Kidney (tissue), 14 donors: ENCODE data around the gene CCDC107. TPM values are rescaled to one million over a fixed set of nuclear protein-coding genes. Genes with fewer than 3 reads are reported as not detected.

Source experiments
- DNase-seq, 5 donors: peaks; one replicate each; pipeline ENCODE4 v3.0.0-alpha.2; 2013 to 2020
- FAIRE-seq: peaks from 2 replicates; lab custom pipeline; 2012; peaks lifted over from hg19 to GRCh38; lab: Jason Lieb, UNC
- H3K27ac ChIP-seq, 2 donors: one replicate each; pipeline ENCODE4 v1.7.0; 2013; ENCODE audit warnings: low read depth in 2 of 2, low read length in 2 of 2, inconsistent platforms in 1 of 2
- H3K27me3 ChIP-seq: one replicate; pipeline ENCODE4 v1.7.1; 2013; ENCODE audit warnings: low read length, inconsistent platforms; ENCODE audit not compliant: control insufficient read depth, insufficient read depth
- H3K36me3 ChIP-seq, 3 donors: one replicate each; pipeline versions ENCODE4 v1.7.0 to v1.7.1; 2013; ENCODE audit warnings: low read length in 3 of 3, control low read depth in 1 of 3, inconsistent platforms in 1 of 3; ENCODE audit not compliant: insufficient read depth in 3 of 3, control insufficient read depth in 2 of 3
- H3K4me1 ChIP-seq, 3 donors: one replicate each; pipeline versions ENCODE4 v1.7.0 to v1.7.1; 2013; ENCODE audit warnings: low read length in 3 of 3, inconsistent platforms in 1 of 3, low read depth in 1 of 3; ENCODE audit not compliant: control insufficient read depth in 2 of 3, insufficient read depth in 2 of 3
- H3K4me3 ChIP-seq, 3 donors: one replicate each; pipeline versions ENCODE4 v1.7.0 to v1.8.1; 2013; ENCODE audit warnings: low read length in 3 of 3, control low read depth in 1 of 3, inconsistent platforms in 1 of 3
- H3K9ac ChIP-seq, 3 donors: one replicate each; pipeline versions ENCODE4 v1.7.0 to v1.7.1; 2013; ENCODE audit warnings: low read length in 3 of 3, control low read depth in 1 of 3, inconsistent platforms in 1 of 3
- H3K9me3 ChIP-seq, 3 donors: one replicate each; pipeline versions ENCODE4 v1.7.0 to v1.7.1; 2013; ENCODE audit warnings: low read length in 3 of 3, control low read depth in 1 of 3, inconsistent platforms in 1 of 3; ENCODE audit not compliant: control insufficient read depth in 2 of 3, insufficient read depth in 1 of 3
- intact Hi-C: fragments of 100-400 bp; cut with DNase I; formaldehyde crosslinking; loops from one replicate; pipeline ENCODE4 v1.11.1; 2022
- polyA plus RNA-seq: library from polyadenylated mRNA; stranded (reverse); fragments of 350-450 nt; fragmentation: Illumina TruSeq; extraction: RNeasy Lipid Tissue Mini Kit (QIAGEN cat#74804); gene quantifications from one replicate; pipeline ENCODE4 v1.2.3, GENCODE V29; 2014; ENCODE audit warnings: low read depth, low replicate concordance; ENCODE audit not compliant: insufficient read depth
- total RNA-seq: library from RNA; stranded (reverse); fragmentation: NEBNext Ultra II Directional; extraction: Animal tissue kit (Norgen Biotek cat#: 25700); gene quantifications from one replicate; pipeline ENCODE4 v1.2.1, GENCODE V29; 2021
- TF ChIP-seq, protein P1 (sequence below): IDR thresholded peaks from 3 replicates; pipeline ENCODE4 v1.5.1; 2012; ENCODE audit warnings: mild to moderate bottlenecking, moderate library complexity, borderline replicate concordance; ENCODE audit not compliant: insufficient read depth; ENCODE audit errors: extremely low read depth
- donor health status: control.
- donor health status: control.
- donor health status: control.
- donor health status: control.
- donor health status: control.
- donor health status: DM: yes; HTN: yes; CAD: no.
- donor health status: Normal renal cell carcinoma (clear cell type).

The CCDC107 gene
- total and polyA plus RNA-seq, 2 donors from 2014 or later = 26.8 to 52.3 TPM

DNA sequence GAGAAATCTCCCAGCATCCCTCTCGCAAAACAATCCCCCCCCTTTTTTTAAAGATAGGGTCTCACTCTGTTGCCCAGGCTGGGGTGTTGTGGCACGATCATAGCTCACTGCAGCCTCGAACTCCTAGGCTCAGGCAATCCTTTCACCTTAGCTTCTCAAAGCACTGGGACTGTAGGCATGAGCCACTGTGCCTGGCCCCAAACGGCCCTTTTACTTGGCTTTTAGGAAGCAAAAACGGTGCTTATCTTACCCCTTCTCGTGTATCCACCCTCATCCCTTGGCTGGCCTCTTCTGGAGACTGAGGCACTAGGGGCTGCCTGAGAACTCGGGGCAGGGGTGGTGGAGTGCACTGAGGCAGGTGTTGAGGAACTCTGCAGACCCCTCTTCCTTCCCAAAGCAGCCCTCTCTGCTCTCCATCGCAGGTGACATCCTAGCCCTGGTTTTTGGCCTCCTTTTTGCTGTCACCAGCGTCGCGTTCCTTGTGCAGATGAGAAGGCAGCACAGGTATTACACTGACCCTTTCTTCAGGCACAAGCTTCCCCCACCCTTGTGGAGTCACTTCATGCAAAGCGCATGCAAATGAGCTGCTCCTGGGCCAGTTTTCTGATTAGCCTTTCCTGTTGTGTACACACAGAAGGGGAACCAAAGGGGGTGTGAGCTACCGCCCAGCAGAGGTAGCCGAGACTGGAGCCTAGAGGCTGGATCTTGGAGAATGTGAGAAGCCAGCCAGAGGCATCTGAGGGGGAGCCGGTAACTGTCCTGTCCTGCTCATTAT is 22.4 kb downstream of the CCDC107 start:
- intact Hi-C loops = no loop called here
- no peak overlapping the region for H3K27ac ChIP-seq

DNA sequence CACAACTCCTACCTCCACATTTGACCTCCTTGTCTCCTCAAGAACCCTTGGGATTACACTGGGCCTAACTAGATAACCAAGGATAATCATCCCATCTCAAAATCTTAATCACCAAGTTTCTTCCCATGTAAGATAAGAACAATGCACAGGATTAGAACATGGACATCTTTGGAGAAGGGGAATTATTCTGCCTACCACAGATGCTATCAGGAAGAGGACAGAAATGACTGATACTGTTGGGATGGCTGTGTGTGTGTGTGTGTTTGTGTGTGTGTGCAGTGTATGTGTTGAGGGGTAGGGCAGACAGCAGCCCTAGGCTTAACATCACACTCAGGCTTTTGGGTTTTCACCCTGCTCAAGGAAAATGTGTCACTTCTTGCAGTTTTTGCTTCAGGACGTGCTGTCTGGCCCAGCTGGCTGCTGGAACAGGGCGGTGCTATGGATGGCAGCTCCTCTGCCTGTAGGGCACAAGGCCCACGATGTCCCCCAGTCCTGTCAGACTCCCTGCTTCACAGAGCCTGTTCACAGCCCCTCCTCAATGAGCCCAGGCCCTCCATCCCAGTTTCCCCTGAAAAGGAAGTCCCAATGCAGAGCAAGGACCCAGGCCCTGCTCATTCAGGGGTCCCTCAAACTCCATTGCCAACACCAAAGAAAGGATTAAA is 23.4 kb downstream of the CCDC107 start:
- TF ChIP-seq, protein P1, sequence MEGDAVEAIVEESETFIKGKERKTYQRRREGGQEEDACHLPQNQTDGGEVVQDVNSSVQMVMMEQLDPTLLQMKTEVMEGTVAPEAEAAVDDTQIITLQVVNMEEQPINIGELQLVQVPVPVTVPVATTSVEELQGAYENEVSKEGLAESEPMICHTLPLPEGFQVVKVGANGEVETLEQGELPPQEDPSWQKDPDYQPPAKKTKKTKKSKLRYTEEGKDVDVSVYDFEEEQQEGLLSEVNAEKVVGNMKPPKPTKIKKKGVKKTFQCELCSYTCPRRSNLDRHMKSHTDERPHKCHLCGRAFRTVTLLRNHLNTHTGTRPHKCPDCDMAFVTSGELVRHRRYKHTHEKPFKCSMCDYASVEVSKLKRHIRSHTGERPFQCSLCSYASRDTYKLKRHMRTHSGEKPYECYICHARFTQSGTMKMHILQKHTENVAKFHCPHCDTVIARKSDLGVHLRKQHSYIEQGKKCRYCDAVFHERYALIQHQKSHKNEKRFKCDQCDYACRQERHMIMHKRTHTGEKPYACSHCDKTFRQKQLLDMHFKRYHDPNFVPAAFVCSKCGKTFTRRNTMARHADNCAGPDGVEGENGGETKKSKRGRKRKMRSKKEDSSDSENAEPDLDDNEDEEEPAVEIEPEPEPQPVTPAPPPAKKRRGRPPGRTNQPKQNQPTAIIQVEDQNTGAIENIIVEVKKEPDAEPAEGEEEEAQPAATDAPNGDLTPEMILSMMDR = no peak
- intact Hi-C loops = no loop called here
- no peak overlapping the region for H3K27ac ChIP-seq
- H3K4me1 ChIP-seq = peaks cover 0 to 2% (median 0%) of the 10 kb centered on the region in 3 donors
- H3K27me3 ChIP-seq = no peaks in the 10 kb centered on the region
- H3K9me3 ChIP-seq = no peaks in the 10 kb centered on the region
- FAIRE-seq (no peak), DNase-seq (peak in 1 of 5 donors; percentile 60)
- no peak overlapping the region for H3K9ac ChIP-seq
- peaks cover 0 to 2% (median 0%) of the 10 kb centered on the region in 3 donors for H3K36me3 ChIP-seq
- no peak overlapping the region for H3K4me3 ChIP-seq

More for the DNA sequence above, 22.4 kb downstream of the CCDC107 start:
- no peak for DNase-seq
- Histone ChIP-seq H3K4me3 (no peak overlapping the region), H3K27me3 (no peaks in the 10 kb centered on the region), H3K4me1 (peaks cover 0 to 5% (median 0%) of the 10 kb centered on the region in 3 donors), H3K36me3 (peaks cover 0 to 2% (median 0%) of the 10 kb centered on the region in 3 donors), H3K9ac (no peak overlapping the region), H3K9me3 (no peaks in the 10 kb centered on the region)
- TF ChIP-seq, protein P1 = no peak
- FAIRE-seq = no peak

DNA sequence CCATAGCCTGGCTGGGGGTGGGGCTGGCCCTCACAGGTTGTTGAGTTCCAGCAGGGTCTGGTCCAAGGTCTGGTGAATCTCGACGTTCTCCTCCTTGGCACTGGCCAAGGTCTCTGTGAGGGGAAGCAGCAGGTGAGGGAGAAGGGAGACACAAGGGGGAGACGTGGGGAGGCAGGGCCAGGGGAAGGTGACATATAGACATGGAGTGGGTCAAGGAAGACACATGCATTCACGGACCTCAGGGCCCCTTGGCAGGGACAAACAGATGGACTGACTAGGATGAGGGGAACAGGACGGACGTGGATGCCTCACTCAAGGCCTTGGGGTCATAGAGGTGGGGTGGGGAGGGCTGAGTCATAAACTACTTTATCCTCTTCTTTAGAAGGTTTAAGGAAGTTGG is 24.0 kb downstream of the CCDC107 start:
- intact Hi-C loops = no loop called here
- H3K27ac ChIP-seq = no peak overlapping the region
- peaks cover 0 to 2% (median 0%) of the 10 kb centered on the region in 3 donors for H3K36me3 ChIP-seq
- TF ChIP-seq, protein P1 = no peak
- H3K4me1 ChIP-seq = peaks cover 0 to 2% (median 0%) of the 10 kb centered on the region in 3 donors
- DNase-seq = peak in 1 of 5 donors; percentile 50
- H3K27me3 ChIP-seq = no peaks in the 10 kb centered on the region
- no peak overlapping the region for H3K4me3 ChIP-seq
- H3K9ac ChIP-seq = no peak overlapping the region
- no peaks in the 10 kb centered on the region for H3K9me3 ChIP-seq
- no peak for FAIRE-seq
